ENCODE measurements around the gene LRRC7. TPM values are rescaled to one million over a fixed set of nuclear protein-coding genes. Genes with fewer than 3 reads are reported as not detected.
"Not testable (repeated sequence)": the region's sequence is repeated elsewhere in the genome, so short reads cannot be mapped to it uniquely, and the experiment has no call there.

Gene LRRC7
- total and polyA plus RNA-seq, 5 donors from 2014 or later, result 0.07 to 0.15 (median 0.15) TPM; not detected in 2

DNA sequence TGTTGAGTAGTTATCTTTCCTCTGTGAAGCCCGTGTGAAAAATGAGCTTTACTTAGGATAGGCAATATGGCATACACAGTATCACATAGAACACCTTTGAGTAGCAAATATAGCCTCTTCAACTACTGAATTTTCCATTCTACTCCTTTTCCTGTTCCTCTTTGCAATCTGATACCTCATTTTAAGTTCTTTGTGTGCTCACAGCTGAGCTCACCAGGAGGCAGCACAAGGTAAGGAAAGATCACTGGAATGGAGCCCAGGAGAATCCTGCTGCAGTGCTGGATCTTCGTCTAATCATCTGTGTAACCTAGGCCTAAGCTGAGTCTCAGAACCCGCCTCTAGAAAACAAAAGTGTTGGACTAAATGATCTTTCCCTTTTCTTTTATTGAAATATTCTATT lies 466.7 kb downstream of the LRRC7 start:
- H3K9me3 Mint-ChIP-seq, result peaks cover 0 to 3% (median 0%) of the 10 kb centered on the region in 7 donors
- Histone ChIP-seq H3K4me3 (ENCODE audit: low read depth, low read length) (no peak overlapping the region), H3K36me3 (ENCODE audit: control insufficient read depth, insufficient read depth, low read length) (no peaks in the 10 kb centered on the region), H3K27ac (ENCODE audit: insufficient read depth, low read length, poor library complexity, severe bottlenecking) (no peak overlapping the region), H3K4me1 (ENCODE audit: control insufficient read depth, insufficient read depth, low read length, poor library complexity, severe bottlenecking) (no peaks in the 10 kb centered on the region), H3K9me3 (ENCODE audit: control insufficient read depth in 2 of 2, low read length in 2 of 2) (no peaks in the 10 kb centered on the region), H3K27me3 (ENCODE audit: control insufficient read depth, insufficient read depth, low read length) (no peaks in the 10 kb centered on the region)
- no peaks in the 10 kb centered on the region for H3K4me1 Mint-ChIP-seq
- no peaks in the 10 kb centered on the region for H3K36me3 Mint-ChIP-seq
- no peak overlapping the region for H3K4me3 Mint-ChIP-seq
- H3K27ac Mint-ChIP-seq, result no peak overlapping the region
- peaks cover 4% of the 10 kb centered on the region for H3K27me3 Mint-ChIP-seq
- DNase-seq, result no peak
- ATAC-seq (ENCODE audit: low read depth in 2 of 2), result no peak

GRCh38 chr1:70038025-70038424 lies 470.3 kb downstream of the LRRC7 start:
- H3K36me3 ChIP-seq (ENCODE audit: control insufficient read depth, insufficient read depth, low read length), result no peaks in the 10 kb centered on the region
- no peak for ATAC-seq (ENCODE audit: low read depth in 2 of 2)
- Mint-ChIP-seq H3K27me3 (no peaks in the 10 kb centered on the region), H3K4me3 (no peak overlapping the region), H3K9me3 (peaks cover 0 to 3% (median 0%) of the 10 kb centered on the region in 7 donors), H3K4me1 (no peaks in the 10 kb centered on the region), H3K36me3 (no peaks in the 10 kb centered on the region), H3K27ac (peak overlapping the region in 1 of 3 donors; percentile 17)
- H3K4me3 ChIP-seq (ENCODE audit: low read depth, low read length), result no peak overlapping the region
- no peak for DNase-seq
- H3K27me3 ChIP-seq (ENCODE audit: control insufficient read depth, insufficient read depth, low read length), result no peaks in the 10 kb centered on the region
- H3K4me1 ChIP-seq (ENCODE audit: control insufficient read depth, insufficient read depth, low read length, poor library complexity, severe bottlenecking), result no peaks in the 10 kb centered on the region
- no peaks in the 10 kb centered on the region for H3K9me3 ChIP-seq (ENCODE audit: control insufficient read depth in 2 of 2, low read length in 2 of 2)
- H3K27ac ChIP-seq (ENCODE audit: insufficient read depth, low read length, poor library complexity, severe bottlenecking), result no peak overlapping the region

GRCh38 chr1:70039485-70039884 lies 471.8 kb downstream of the LRRC7 start:
- H3K36me3 ChIP-seq (ENCODE audit: control insufficient read depth, insufficient read depth, low read length), result no peaks in the 10 kb centered on the region
- Mint-ChIP-seq H3K4me1 (no peaks in the 10 kb centered on the region), H3K36me3 (no peaks in the 10 kb centered on the region), H3K27ac (no peak overlapping the region), H3K9me3 (peaks cover 0 to 3% (median 0%) of the 10 kb centered on the region in 7 donors), H3K4me3 (no peak overlapping the region), H3K27me3 (no peaks in the 10 kb centered on the region)
- H3K4me1 ChIP-seq (ENCODE audit: control insufficient read depth, insufficient read depth, low read length, poor library complexity, severe bottlenecking), result no peaks in the 10 kb centered on the region
- no peaks in the 10 kb centered on the region for H3K9me3 ChIP-seq (ENCODE audit: control insufficient read depth in 2 of 2, low read length in 2 of 2)
- ATAC-seq (ENCODE audit: low read depth in 2 of 2), result no peak
- no peak overlapping the region for H3K27ac ChIP-seq (ENCODE audit: insufficient read depth, low read length, poor library complexity, severe bottlenecking)
- no peak overlapping the region for H3K4me3 ChIP-seq (ENCODE audit: low read depth, low read length)
- DNase-seq, result no peak
- no peaks in the 10 kb centered on the region for H3K27me3 ChIP-seq (ENCODE audit: control insufficient read depth, insufficient read depth, low read length)

DNA sequence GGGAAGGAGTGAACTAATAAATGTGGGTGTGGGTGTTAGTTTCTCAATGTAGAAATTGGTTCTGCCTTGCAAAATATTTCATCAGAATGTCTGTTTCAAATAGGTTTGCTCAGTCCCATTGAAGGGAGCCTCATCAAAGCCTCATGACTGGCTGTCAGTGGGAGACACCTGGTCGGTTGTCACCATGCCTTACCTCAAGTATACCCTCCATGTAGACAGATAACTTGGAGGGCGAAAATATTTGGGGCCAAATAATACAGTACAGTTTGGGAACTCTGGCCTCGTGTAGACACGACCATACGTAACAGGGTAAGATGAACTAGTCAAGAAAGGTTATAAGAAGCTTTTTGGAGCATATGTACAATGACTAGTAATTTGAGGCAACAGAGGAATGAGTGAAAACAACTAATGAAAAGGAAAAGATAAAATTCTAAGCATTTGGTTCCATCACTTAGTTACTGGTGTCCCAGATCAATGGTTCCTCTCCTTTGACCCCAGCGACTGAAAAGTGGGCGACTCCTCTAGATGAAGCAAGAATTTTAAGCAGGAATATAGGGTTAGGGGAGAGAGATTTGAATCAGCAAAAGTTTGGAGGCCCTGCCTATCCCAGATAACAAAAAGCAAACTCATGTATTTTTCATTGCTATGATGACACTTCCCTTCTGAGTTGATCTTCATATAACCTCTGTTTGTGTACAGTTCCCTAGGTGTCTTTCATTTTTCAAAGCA lies 473.8 kb downstream of the LRRC7 start:
- Histone ChIP-seq H3K4me1 (ENCODE audit: control insufficient read depth, insufficient read depth, low read length, poor library complexity, severe bottlenecking) (no peaks in the 10 kb centered on the region), H3K9me3 (ENCODE audit: control insufficient read depth in 2 of 2, low read length in 2 of 2) (no peaks in the 10 kb centered on the region), H3K4me3 (ENCODE audit: low read depth, low read length) (no peak overlapping the region), H3K36me3 (ENCODE audit: control insufficient read depth, insufficient read depth, low read length) (no peaks in the 10 kb centered on the region), H3K27me3 (ENCODE audit: control insufficient read depth, insufficient read depth, low read length) (no peaks in the 10 kb centered on the region), H3K27ac (ENCODE audit: insufficient read depth, low read length, poor library complexity, severe bottlenecking) (no peak overlapping the region)
- Mint-ChIP-seq H3K36me3 (no peaks in the 10 kb centered on the region), H3K27ac (no peak overlapping the region), H3K9me3 (peaks cover 0 to 2% (median 0%) of the 10 kb centered on the region in 7 donors), H3K4me3 (peak overlapping the region in 1 of 4 donors; percentile 29), H3K27me3 (no peaks in the 10 kb centered on the region), H3K4me1 (no peaks in the 10 kb centered on the region)
- DNase-seq, result no peak
- ATAC-seq (ENCODE audit: low read depth in 2 of 2), result no peak

GRCh38 chr1:70042090-70042731 lies 474.5 kb downstream of the LRRC7 start:
- Mint-ChIP-seq H3K27me3 (no peaks in the 10 kb centered on the region), H3K36me3 (no peaks in the 10 kb centered on the region), H3K27ac (no peak overlapping the region), H3K9me3 (peaks cover 0 to 2% (median 0%) of the 10 kb centered on the region in 7 donors), H3K4me1 (no peaks in the 10 kb centered on the region), H3K4me3 (no peak overlapping the region)
- Histone ChIP-seq H3K27ac (ENCODE audit: insufficient read depth, low read length, poor library complexity, severe bottlenecking) (no peak overlapping the region), H3K9me3 (ENCODE audit: control insufficient read depth in 2 of 2, low read length in 2 of 2) (no peaks in the 10 kb centered on the region), H3K36me3 (ENCODE audit: control insufficient read depth, insufficient read depth, low read length) (no peaks in the 10 kb centered on the region), H3K27me3 (ENCODE audit: control insufficient read depth, insufficient read depth, low read length) (no peaks in the 10 kb centered on the region), H3K4me1 (ENCODE audit: control insufficient read depth, insufficient read depth, low read length, poor library complexity, severe bottlenecking) (no peaks in the 10 kb centered on the region), H3K4me3 (ENCODE audit: low read depth, low read length) (no peak overlapping the region)
- ATAC-seq (ENCODE audit: low read depth in 2 of 2) (no peak), DNase-seq (no peak)

- H3K4me1 ChIP-seq (ENCODE audit: control insufficient read depth, insufficient read depth, low read length, poor library complexity, severe bottlenecking), result no peaks in the 10 kb centered on the region
- Mint-ChIP-seq H3K27me3 (no peaks in the 10 kb centered on the region), H3K27ac (no peak overlapping the region), H3K36me3 (no peaks in the 10 kb centered on the region), H3K4me3 (no peak overlapping the region), H3K4me1 (no peaks in the 10 kb centered on the region), H3K9me3 (no peaks in the 10 kb centered on the region)
- no peak for DNase-seq
- H3K27ac ChIP-seq (ENCODE audit: insufficient read depth, low read length, poor library complexity, severe bottlenecking), result no peak overlapping the region
- H3K27me3 ChIP-seq (ENCODE audit: control insufficient read depth, insufficient read depth, low read length), result no peaks in the 10 kb centered on the region
- H3K9me3 ChIP-seq (ENCODE audit: control insufficient read depth in 2 of 2, low read length in 2 of 2), result no peaks in the 10 kb centered on the region
- H3K4me3 ChIP-seq (ENCODE audit: low read depth, low read length), result no peak overlapping the region
- ATAC-seq (ENCODE audit: low read depth in 2 of 2), result no peak
- H3K36me3 ChIP-seq (ENCODE audit: control insufficient read depth, insufficient read depth, low read length), result no peaks in the 10 kb centered on the region
These were observed 476.1 kb downstream of the LRRC7 start for GRCh38 chr1:70043804-70044203.

GRCh38 chr1:70044832-70045231 lies 477.1 kb downstream of the LRRC7 start:
- Histone ChIP-seq H3K4me1 (ENCODE audit: control insufficient read depth, insufficient read depth, low read length, poor library complexity, severe bottlenecking) (no peaks in the 10 kb centered on the region), H3K27ac (ENCODE audit: insufficient read depth, low read length, poor library complexity, severe bottlenecking) (no peak overlapping the region), H3K9me3 (ENCODE audit: control insufficient read depth in 2 of 2, low read length in 2 of 2) (no peaks in the 10 kb centered on the region), H3K27me3 (ENCODE audit: control insufficient read depth, insufficient read depth, low read length) (no peaks in the 10 kb centered on the region), H3K36me3 (ENCODE audit: control insufficient read depth, insufficient read depth, low read length) (no peaks in the 10 kb centered on the region), H3K4me3 (ENCODE audit: low read depth, low read length) (no peak overlapping the region)
- Mint-ChIP-seq H3K27ac (no peak overlapping the region), H3K27me3 (no peaks in the 10 kb centered on the region), H3K4me3 (no peak overlapping the region), H3K9me3 (no peaks in the 10 kb centered on the region), H3K4me1 (no peaks in the 10 kb centered on the region), H3K36me3 (no peaks in the 10 kb centered on the region)
- DNase-seq (no peak), ATAC-seq (ENCODE audit: low read depth in 2 of 2) (no peak)

DNA sequence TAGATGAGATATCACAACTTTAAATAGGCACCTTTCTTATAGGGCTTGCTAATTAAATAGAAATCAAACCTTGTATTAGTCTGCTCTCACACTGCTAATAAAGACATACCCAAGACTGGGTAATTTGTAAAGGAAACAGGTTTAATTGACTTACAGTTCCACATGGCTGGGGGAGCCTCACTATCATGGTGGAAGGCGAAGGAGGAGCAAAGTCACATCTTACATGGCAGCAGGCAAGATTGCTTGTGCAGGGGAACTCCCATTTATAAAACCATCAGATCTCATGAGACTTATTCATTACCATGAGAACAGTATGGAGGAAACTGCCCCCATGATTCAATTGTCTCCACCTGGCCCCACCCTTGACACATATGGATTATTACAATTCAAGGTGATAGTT lies 477.9 kb downstream of the LRRC7 start:
- not testable (repeated sequence) for H3K27me3 ChIP-seq (ENCODE audit: control insufficient read depth, insufficient read depth, low read length); ATAC-seq (ENCODE audit: low read depth in 2 of 2); DNase-seq; H3K27me3 Mint-ChIP-seq; H3K4me1 ChIP-seq (ENCODE audit: control insufficient read depth, insufficient read depth, low read length, poor library complexity, severe bottlenecking); H3K27ac ChIP-seq (ENCODE audit: insufficient read depth, low read length, poor library complexity, severe bottlenecking); H3K36me3 ChIP-seq (ENCODE audit: control insufficient read depth, insufficient read depth, low read length); H3K36me3 Mint-ChIP-seq; H3K4me3 ChIP-seq (ENCODE audit: low read depth, low read length); H3K4me3 Mint-ChIP-seq; H3K4me1 Mint-ChIP-seq; H3K9me3 ChIP-seq (ENCODE audit: control insufficient read depth in 2 of 2, low read length in 2 of 2); H3K9me3 Mint-ChIP-seq; H3K27ac Mint-ChIP-seq

All from CD4-positive, CD25-positive, alpha-beta regulatory T cell (primary cell).